Peyer's patch (tissue), 4 donors: ENCODE results near the gene ST3GAL4. TPM values are rescaled to one million over a fixed set of nuclear protein-coding genes. Genes with fewer than 3 reads are reported as not detected.
"Not testable (repeated sequence)": the region's sequence is repeated elsewhere in the genome, so short reads cannot be mapped to it uniquely, and the experiment has no call there.

ENCODE experiments used
- DNase-seq, 3 donors: peaks; one replicate each; pipeline ENCODE4 v3.0.0-alpha.2; 2017 to 2019
- H3K27ac ChIP-seq, 4 donors: fragments of 200-600 bp; sonication (generic); one replicate each; pipeline ENCODE4 v1.5.1; 2016 to 2019
- H3K27me3 ChIP-seq, 2 donors: fragments of 200-600 bp; sonication (generic); one replicate each; pipeline ENCODE4 v1.5.1; 2019
- H3K36me3 ChIP-seq, 3 donors: fragments of 200-600 bp; sonication (generic); one replicate each; pipeline ENCODE4 v1.5.1; 2016 to 2019
- H3K4me1 ChIP-seq, 4 donors: fragments of 200-600 bp; sonication (generic); one replicate each; pipeline ENCODE4 v1.5.1; 2016 to 2019
- H3K4me3 ChIP-seq, 4 donors: fragments of 200-600 bp; sonication (generic); 1 replicate in 3 of 4; 2 replicates in 1 of 4; pipeline ENCODE4 v1.5.1; 2016 to 2019; ENCODE audit warnings: mild to moderate bottlenecking in 1 of 4
- H3K9me3 ChIP-seq, 4 donors: fragments of 200-600 bp; sonication (generic); one replicate each; pipeline ENCODE4 v1.5.1; 2016 to 2019; ENCODE audit warnings: mild to moderate bottlenecking in 1 of 4
- POLR2A ChIP-seq, 2 donors: fragments of 450-650 bp; IDR thresholded peaks; one replicate each; pipeline ENCODE4 v1.5.1; 2017; ENCODE audit warnings: antibody characterized with exemption in 2 of 2, mild to moderate bottlenecking in 2 of 2, moderate library complexity in 2 of 2
- total RNA-seq, 4 donors: library from RNA; depleted of rRNA; stranded (reverse); fragments of >200 nt; gene quantifications; one replicate each; pipeline ENCODE4 v1.1.0, GENCODE V29; 2016
- TF ChIP-seq, protein P1 (sequence below), 6 experiments: fragments of 450-650 bp in 4 of 6; fragments of 200-600 bp in 2 of 6; sonication (generic) in 1 of 6; IDR thresholded peaks; one replicate each; pipeline ENCODE4 v1.5.1; 2017 to 2019; ENCODE audit warnings: antibody characterized with exemption in 6 of 6, mild to moderate bottlenecking in 3 of 6, moderate library complexity in 1 of 6

The ST3GAL4 gene, protein sequence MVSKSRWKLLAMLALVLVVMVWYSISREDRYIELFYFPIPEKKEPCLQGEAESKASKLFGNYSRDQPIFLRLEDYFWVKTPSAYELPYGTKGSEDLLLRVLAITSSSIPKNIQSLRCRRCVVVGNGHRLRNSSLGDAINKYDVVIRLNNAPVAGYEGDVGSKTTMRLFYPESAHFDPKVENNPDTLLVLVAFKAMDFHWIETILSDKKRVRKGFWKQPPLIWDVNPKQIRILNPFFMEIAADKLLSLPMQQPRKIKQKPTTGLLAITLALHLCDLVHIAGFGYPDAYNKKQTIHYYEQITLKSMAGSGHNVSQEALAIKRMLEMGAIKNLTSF
- 10 to 100 TPM in 1 of 4 donors, 1 to 10 TPM in 3; 1.1 to 14.0 (median 8.6) TPM for total RNA-seq

DNA sequence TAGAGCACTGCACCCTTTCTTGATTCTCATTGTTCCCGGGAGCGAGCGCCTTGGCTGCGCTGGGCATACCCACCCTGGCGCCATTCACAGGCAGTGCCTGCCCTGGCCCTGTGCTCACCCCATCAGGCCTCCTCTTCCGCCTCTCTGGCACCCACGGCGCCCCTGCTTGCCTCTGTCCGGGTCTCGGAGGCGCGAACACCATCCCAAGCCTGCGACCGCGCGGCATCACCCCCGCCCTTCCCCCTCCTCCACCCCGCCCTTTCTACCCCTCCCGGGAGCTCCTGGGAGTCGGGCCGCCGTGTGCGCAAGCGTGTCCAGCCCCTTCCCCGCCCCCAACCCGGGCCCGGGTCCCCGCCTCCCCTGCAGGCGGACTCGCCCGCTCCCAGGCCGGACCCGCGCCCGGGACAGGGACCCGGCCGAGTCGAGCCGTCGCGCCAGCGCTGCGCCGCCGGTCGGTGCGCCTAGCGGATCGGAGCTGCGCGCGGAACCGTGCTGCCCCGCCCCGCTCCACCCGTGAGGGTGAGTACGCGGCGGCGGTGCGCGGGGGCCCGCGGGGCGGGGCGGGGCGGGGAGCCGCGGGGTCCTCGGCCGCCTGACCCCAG is at the start of gene ST3GAL4:
ST3GAL4 (plus strand) TSS at position 363 of the 602 bp plus-strand sequence. CDS start 50,470 bp downstream, outside the sequence.
- H3K9me3 ChIP-seq, result no peaks in the 10 kb centered on the region
- no peaks in the 10 kb centered on the region for H3K27me3 ChIP-seq
- DNase-seq, result peak; percentile 33 to 78 (median 71)
- peak within 1 kb of the TSS; percentile 63 to 85 (median 76) for H3K27ac ChIP-seq
- peak within 1 kb of the TSS; percentile 54 to 75 (median 61) for H3K4me3 ChIP-seq
- peaks cover 0 to 53% (median 0%) of the 10 kb centered on the region in 4 donors for H3K4me1 ChIP-seq
- no peaks in the 10 kb centered on the region for H3K36me3 ChIP-seq
- no peak for TF ChIP-seq POLR2A (IDR thresholded peaks at IDR 0.05)
- TF ChIP-seq, protein P1, sequence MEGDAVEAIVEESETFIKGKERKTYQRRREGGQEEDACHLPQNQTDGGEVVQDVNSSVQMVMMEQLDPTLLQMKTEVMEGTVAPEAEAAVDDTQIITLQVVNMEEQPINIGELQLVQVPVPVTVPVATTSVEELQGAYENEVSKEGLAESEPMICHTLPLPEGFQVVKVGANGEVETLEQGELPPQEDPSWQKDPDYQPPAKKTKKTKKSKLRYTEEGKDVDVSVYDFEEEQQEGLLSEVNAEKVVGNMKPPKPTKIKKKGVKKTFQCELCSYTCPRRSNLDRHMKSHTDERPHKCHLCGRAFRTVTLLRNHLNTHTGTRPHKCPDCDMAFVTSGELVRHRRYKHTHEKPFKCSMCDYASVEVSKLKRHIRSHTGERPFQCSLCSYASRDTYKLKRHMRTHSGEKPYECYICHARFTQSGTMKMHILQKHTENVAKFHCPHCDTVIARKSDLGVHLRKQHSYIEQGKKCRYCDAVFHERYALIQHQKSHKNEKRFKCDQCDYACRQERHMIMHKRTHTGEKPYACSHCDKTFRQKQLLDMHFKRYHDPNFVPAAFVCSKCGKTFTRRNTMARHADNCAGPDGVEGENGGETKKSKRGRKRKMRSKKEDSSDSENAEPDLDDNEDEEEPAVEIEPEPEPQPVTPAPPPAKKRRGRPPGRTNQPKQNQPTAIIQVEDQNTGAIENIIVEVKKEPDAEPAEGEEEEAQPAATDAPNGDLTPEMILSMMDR (IDR thresholded peaks at IDR 0.05), result no peak

DNA sequence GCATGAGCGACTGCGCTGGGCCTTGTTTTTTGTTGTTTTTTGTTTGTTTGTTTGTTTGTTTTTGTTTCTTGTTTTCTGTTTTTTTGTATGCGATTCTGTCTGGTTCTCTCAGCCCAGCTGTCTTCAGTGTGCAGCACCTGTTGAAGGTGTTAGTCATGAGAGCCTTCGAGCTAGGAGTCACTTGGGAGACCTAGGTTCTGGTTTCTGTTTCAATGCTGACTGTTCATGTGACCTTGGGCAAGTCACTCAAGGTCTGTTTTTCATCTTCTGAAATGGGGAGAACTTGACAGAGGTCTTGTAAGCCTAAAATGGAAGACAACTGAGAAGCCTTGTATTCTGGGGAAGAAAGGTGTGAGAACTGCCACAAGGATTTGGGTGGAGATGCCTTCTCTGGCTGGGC is 49.8 kb upstream of the ST3GAL4 start:
- peak in 1 of 3 donors; percentile 3 for DNase-seq

DNA sequence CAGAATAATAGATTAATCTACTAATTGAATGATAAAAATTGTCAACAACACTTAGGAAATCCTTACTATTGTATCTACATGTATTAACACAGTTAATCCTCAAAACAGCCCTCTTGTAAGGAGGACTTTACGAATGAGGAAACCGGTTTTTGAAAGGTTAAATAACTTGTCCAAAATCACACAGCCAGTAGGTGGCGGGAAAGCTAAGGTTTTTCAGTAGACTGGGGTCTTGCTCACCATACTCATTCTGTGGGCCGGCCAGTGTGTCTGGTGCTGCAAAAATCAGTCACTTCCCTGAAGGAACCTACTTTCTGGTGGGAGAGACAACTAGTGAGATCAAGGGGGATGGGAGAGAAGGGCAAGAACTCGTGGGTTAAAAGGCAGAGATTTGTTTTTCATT is 47.8 kb upstream of the ST3GAL4 start:
- Histone ChIP-seq H3K36me3 (no peaks in the 10 kb centered on the region), H3K4me1 (peaks cover 0 to 16% (median 0%) of the 10 kb centered on the region in 4 donors), H3K27me3 (no peaks in the 10 kb centered on the region), H3K27ac (no peak overlapping the region), H3K9me3 (no peaks in the 10 kb centered on the region), H3K4me3 (no peak overlapping the region)
- DNase-seq, result peak in 1 of 3 donors; percentile 14
- TF ChIP-seq POLR2A (IDR thresholded peaks at IDR 0.05), result no peak
- TF ChIP-seq, protein P1 (IDR thresholded peaks at IDR 0.05), result peak in 1 of 6 experiments; percentile 12

More for the DNA sequence above, 49.8 kb upstream of the ST3GAL4 start:
- H3K36me3 ChIP-seq, result no peaks in the 10 kb centered on the region
- H3K27ac ChIP-seq, result no peak overlapping the region
- no peak overlapping the region for H3K4me3 ChIP-seq
- peaks cover 0 to 12% (median 0%) of the 10 kb centered on the region in 4 donors for H3K4me1 ChIP-seq
- no peaks in the 10 kb centered on the region for H3K27me3 ChIP-seq
- H3K9me3 ChIP-seq, result no peaks in the 10 kb centered on the region
- TF ChIP-seq, protein P1 (IDR thresholded peaks at IDR 0.05), result no peak
- TF ChIP-seq POLR2A (IDR thresholded peaks at IDR 0.05), result no peak

DNA sequence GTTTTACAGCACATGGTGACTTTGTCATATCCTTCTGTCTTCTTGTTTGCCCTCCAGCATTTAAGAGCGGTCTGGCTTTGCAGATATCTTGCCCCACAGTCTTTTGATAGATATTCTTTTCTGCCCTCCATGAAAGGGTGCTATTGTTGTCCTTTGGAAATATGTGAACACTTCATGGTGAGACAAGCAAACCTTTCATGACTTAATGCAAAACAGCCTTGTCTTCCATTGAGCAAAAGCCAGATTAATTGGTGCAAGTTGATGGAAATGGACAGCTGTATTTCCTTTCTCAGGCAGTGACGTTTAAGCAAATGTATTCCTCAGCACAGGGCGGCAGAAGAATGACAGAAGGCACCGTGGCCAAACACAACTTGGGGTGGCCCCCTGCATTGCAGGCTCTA is 47.2 kb upstream of the ST3GAL4 start:
- TF ChIP-seq POLR2A (IDR thresholded peaks at IDR 0.05), result no peak
- TF ChIP-seq, protein P1 (IDR thresholded peaks at IDR 0.05), result no peak
- H3K27me3 ChIP-seq, result no peaks in the 10 kb centered on the region
- H3K4me3 ChIP-seq, result no peak overlapping the region
- H3K27ac ChIP-seq, result no peak overlapping the region
- no peak for DNase-seq
- no peaks in the 10 kb centered on the region for H3K36me3 ChIP-seq
- H3K9me3 ChIP-seq, result no peaks in the 10 kb centered on the region
- H3K4me1 ChIP-seq, result peaks cover 0 to 16% (median 0%) of the 10 kb centered on the region in 4 donors

DNA sequence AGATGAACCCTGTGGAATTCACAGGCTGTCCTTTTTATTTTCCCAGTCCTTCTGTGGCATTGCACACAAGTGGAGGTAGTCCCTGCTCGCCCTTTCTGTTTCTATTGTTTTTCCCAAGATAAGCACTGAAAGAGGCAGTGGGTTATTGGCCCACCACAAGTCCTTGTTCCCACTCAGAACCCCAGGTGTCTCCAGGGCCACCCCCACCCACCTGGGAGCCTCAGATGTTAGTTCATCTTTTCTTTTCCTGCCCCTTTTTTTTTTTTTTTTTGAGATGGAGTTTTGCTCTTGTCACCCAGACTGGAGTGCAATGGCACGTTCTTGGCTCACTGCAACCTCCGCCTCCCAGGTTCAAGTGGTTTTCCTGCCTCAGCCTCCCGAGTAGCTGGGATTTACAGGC is 46.7 kb upstream of the ST3GAL4 start:
- not testable (repeated sequence) for DNase-seq, H3K27ac ChIP-seq, H3K4me3 ChIP-seq, H3K36me3 ChIP-seq, H3K27me3 ChIP-seq, H3K9me3 ChIP-seq
- peaks cover 0 to 16% (median 0%) of the 10 kb centered on the region in 4 donors for H3K4me1 ChIP-seq
